H9 (cell line): ENCODE data around the gene PPIH. TPM values are rescaled to one million over a fixed set of nuclear protein-coding genes. Genes with fewer than 3 reads are reported as not detected.
"Not testable (repeated sequence)": the region's sequence is repeated elsewhere in the genome, so short reads cannot be mapped to it uniquely, and the experiment has no call there.

Experiments
- DNase-seq: peaks from one replicate; pipeline ENCODE4 v3.0.0-alpha.2; 2017
- H2AFZ ChIP-seq: one replicate; pipeline ENCODE4 v1.6.1; 2013; ENCODE audit warnings: mild to moderate bottlenecking, low read length, control low read depth, moderate library complexity
- H2AK5ac ChIP-seq: 2 replicates; pipeline ENCODE4 v1.6.1; 2013; ENCODE audit warnings: low read length, control low read depth, mixed read lengths; ENCODE audit not compliant: insufficient read length
- H2BK120ac ChIP-seq: one replicate; pipeline ENCODE4 v1.6.1; 2013; ENCODE audit warnings: low read depth, mild to moderate bottlenecking, low read length, control low read depth, inconsistent platforms; ENCODE audit not compliant: poor library complexity, severe bottlenecking
- H2BK12ac ChIP-seq: 2 replicates; pipeline ENCODE4 v1.6.1; 2013; ENCODE audit warnings: low read length, control low read depth, mixed read lengths, low read depth; ENCODE audit not compliant: insufficient read length
- H2BK15ac ChIP-seq: 2 replicates; pipeline ENCODE4 v1.6.1; 2013; ENCODE audit warnings: low read depth, low read length, control low read depth
- H2BK20ac ChIP-seq: one replicate; pipeline ENCODE4 v1.6.1; 2013; ENCODE audit warnings: low read depth, mild to moderate bottlenecking, low read length, control low read depth, inconsistent platforms; ENCODE audit not compliant: poor library complexity, severe bottlenecking
- H2BK5ac ChIP-seq: 2 replicates; pipeline ENCODE4 v1.6.1; 2013; ENCODE audit warnings: low read length, control low read depth, mixed read lengths; ENCODE audit not compliant: insufficient read length
- H3K14ac ChIP-seq: 2 replicates; pipeline ENCODE4 v1.6.1; 2013; ENCODE audit warnings: low read length, control low read depth; ENCODE audit not compliant: insufficient read depth
- H3K18ac ChIP-seq: 2 replicates; pipeline ENCODE4 v1.6.1; 2013; ENCODE audit warnings: low read depth, mild to moderate bottlenecking, mixed read lengths, low read length, control low read depth; ENCODE audit not compliant: insufficient read length
- H3K23ac ChIP-seq: 2 replicates; pipeline ENCODE4 v1.6.1; 2013; ENCODE audit warnings: low read length, control low read depth, mixed read lengths, low read depth; ENCODE audit not compliant: insufficient read length
- H3K23me2 ChIP-seq: 2 replicates; pipeline ENCODE4 v1.6.1; 2013; ENCODE audit warnings: low read depth, mild to moderate bottlenecking, mixed read lengths, low read length, control low read depth; ENCODE audit not compliant: insufficient read length, poor library complexity, severe bottlenecking
- H3K27ac ChIP-seq: 2 replicates; pipeline ENCODE4 v1.5.1; 2013; ENCODE audit warnings: low read length, control low read depth, mixed read lengths, low read depth; ENCODE audit not compliant: insufficient read length
- H3K27me3 ChIP-seq: 2 replicates; pipeline ENCODE4 v1.6.1; 2013; ENCODE audit warnings: low read length, control low read depth, inconsistent platforms; ENCODE audit not compliant: insufficient read depth
- H3K4ac ChIP-seq: 2 replicates; pipeline ENCODE4 v1.6.1; 2013; ENCODE audit warnings: low read depth, mild to moderate bottlenecking, control low read depth, inconsistent platforms, low read length, moderate library complexity
- H3K4me1 ChIP-seq: 2 replicates; pipeline ENCODE4 v1.6.1; 2013; ENCODE audit warnings: low read length, control low read depth, inconsistent platforms; ENCODE audit not compliant: insufficient read depth
- H3K4me2 ChIP-seq: 2 replicates; pipeline ENCODE4 v1.6.1; 2013; ENCODE audit warnings: low read length, control low read depth, mixed read lengths; ENCODE audit not compliant: insufficient read length, insufficient read depth
- H3K56ac ChIP-seq: 2 replicates; pipeline ENCODE4 v1.6.1; 2013; ENCODE audit warnings: low read depth, mild to moderate bottlenecking, mixed read lengths, low read length, control low read depth; ENCODE audit not compliant: insufficient read length
- H3K79me1 ChIP-seq: 2 replicates; pipeline ENCODE4 v1.6.1; 2013; ENCODE audit warnings: low read depth, mild to moderate bottlenecking, moderate library complexity, low read length, control low read depth, inconsistent platforms; ENCODE audit not compliant: insufficient read depth, poor library complexity, severe bottlenecking
- H3K79me2 ChIP-seq: 2 replicates; pipeline ENCODE4 v1.6.1; 2013; ENCODE audit warnings: low read length, control low read depth, inconsistent platforms; ENCODE audit not compliant: insufficient read depth
- H3K9ac ChIP-seq: 2 replicates; pipeline ENCODE4 v1.6.1; 2013; ENCODE audit warnings: low read length, control low read depth, mixed read lengths; ENCODE audit not compliant: insufficient read length; ENCODE audit errors: extremely low read depth
- H3K9me3 ChIP-seq: one replicate; pipeline ENCODE4 v1.6.1; 2013; ENCODE audit warnings: low read depth, low read length, inconsistent platforms; ENCODE audit not compliant: control insufficient read depth
- H3T11ph ChIP-seq: one replicate; pipeline ENCODE4 v1.6.1; 2013; ENCODE audit warnings: mild to moderate bottlenecking, low read length, control low read depth, inconsistent platforms
- H4K20me1 ChIP-seq: one replicate; pipeline ENCODE4 v1.6.1; 2013; ENCODE audit not compliant: control insufficient read depth, insufficient read length, insufficient read depth
- H4K5ac ChIP-seq: 2 replicates; pipeline ENCODE4 v1.6.1; 2013; ENCODE audit warnings: low read depth, mild to moderate bottlenecking, mixed read lengths, low read length, control low read depth; ENCODE audit not compliant: insufficient read length
- H4K8ac ChIP-seq: replicated peaks from 2 replicates; pipeline ENCODE4 v1.6.1; 2013; ENCODE audit warnings: low read length, control low read depth, mixed read lengths, low read depth; ENCODE audit not compliant: insufficient read length
- H4K91ac ChIP-seq: 2 replicates; pipeline ENCODE4 v1.6.1; 2013; ENCODE audit warnings: low read depth, mild to moderate bottlenecking, moderate library complexity, mixed read lengths, low read length, control low read depth; ENCODE audit not compliant: insufficient read length
- H3K27ac Mint-ChIP-seq, 3 experiments: 2 replicates in 2 of 3; 3 replicates in 1 of 3; pipeline ENCODE4 v1.8.0; 2020 to 2021; ENCODE audit warnings: mixed read lengths in 3 of 3, mild to moderate bottlenecking in 1 of 3, moderate library complexity in 1 of 3
- H3K27me3 Mint-ChIP-seq: 2 replicates; pipeline ENCODE4 v1.8.0; 2021; ENCODE audit warnings: low read depth, mild to moderate bottlenecking, moderate library complexity, mixed read lengths
- H3K36me3 Mint-ChIP-seq, 3 experiments: 2 replicates in 2 of 3; 3 replicates in 1 of 3; pipeline ENCODE4 v1.8.0; 2020 to 2021; ENCODE audit warnings: low read depth in 3 of 3, mixed read lengths in 3 of 3; ENCODE audit not compliant: insufficient read depth in 1 of 3
- H3K4me1 Mint-ChIP-seq, 2 experiments: 2 replicates each; pipeline ENCODE4 v1.8.0; 2020; ENCODE audit warnings: mixed read lengths in 2 of 2
- H3K4me3 Mint-ChIP-seq, 2 experiments: 2 replicates in 1 of 2; 3 replicates in 1 of 2; pipeline ENCODE4 v1.8.0; 2020 to 2021; ENCODE audit warnings: mild to moderate bottlenecking in 2 of 2, mixed read lengths in 2 of 2, moderate library complexity in 1 of 2
- H3K9me3 Mint-ChIP-seq, 2 experiments: 2 replicates in 1 of 2; 3 replicates in 1 of 2; pipeline ENCODE4 v1.8.0; 2020; ENCODE audit warnings: mild to moderate bottlenecking in 2 of 2, mixed read lengths in 2 of 2, moderate library complexity in 1 of 2
- total RNA-seq: library from RNA; stranded (reverse); gene quantifications from 2 replicates; pipeline ENCODE4 v1.2.1, GENCODE V29; 2021
- TF ChIP-seq, protein P1 (sequence below): fragments of 200-600 bp; sonication (generic); conservative IDR thresholded peaks from 3 replicates; pipeline ENCODE4 v1.8.0; 2021; ENCODE audit warnings: antibody characterized with exemption, mild to moderate bottlenecking

Gene PPIH
- total RNA-seq, 1 experiment from 2014 or later, result 89.3 TPM

DNA sequence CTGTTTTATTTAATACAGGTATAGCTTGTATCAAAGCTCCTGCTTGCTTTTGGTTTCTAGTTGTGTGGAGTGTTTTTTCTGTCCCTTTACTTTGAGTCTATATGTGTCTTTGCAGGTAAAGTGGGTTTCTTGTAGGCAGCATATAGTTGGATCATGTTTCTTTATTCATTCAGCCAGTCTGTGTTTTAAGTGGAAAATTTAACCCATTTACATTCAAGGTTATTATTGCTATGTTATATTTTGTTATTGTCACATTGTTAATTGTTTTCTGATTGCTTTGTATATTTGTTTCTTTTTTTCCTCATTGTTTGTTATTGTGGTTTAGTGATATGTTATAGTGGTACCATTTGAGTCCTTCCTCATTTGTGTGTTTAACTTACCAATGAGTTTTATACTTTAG, 55.1 kb downstream of the PPIH start:
- Histone ChIP-seq H3K4ac (no peak overlapping the region), H3K4me2 (no peak overlapping the region), H2BK120ac (no peak overlapping the region), H4K20me1 (no peaks in the 10 kb centered on the region), H3K27ac (no peak overlapping the region), H3K56ac (no peak overlapping the region), H3K23ac (no peak overlapping the region), H3K18ac (no peak overlapping the region), H2BK20ac (no peak overlapping the region), H2BK5ac (no peak overlapping the region), H2BK15ac (no peak overlapping the region), H3K9ac (no peak overlapping the region), H3K27me3 (no peaks in the 10 kb centered on the region), H2BK12ac (no peak overlapping the region), H2AFZ (no peak overlapping the region), H3K4me1 (no peaks in the 10 kb centered on the region), H3K14ac (no peak overlapping the region), H3K79me2 (no peaks in the 10 kb centered on the region; the same call in 1 of the 2 replicates), H3K23me2 (no peaks in the 10 kb centered on the region), H4K5ac (no peak overlapping the region), H4K91ac (no peak overlapping the region), H3K79me1 (peaks cover 2% of the 10 kb centered on the region), H3T11ph (no peak overlapping the region), H4K8ac (no peak overlapping the region), H3K9me3 (no peaks in the 10 kb centered on the region), H2AK5ac (no peak overlapping the region)
- Mint-ChIP-seq H3K27ac (no peak overlapping the region), H3K9me3 (peaks cover 0 to 3% of the 10 kb centered on the region in 2 experiments; a peak in 1 of 5 replicates), H3K4me3 (no peak overlapping the region), H3K4me1 (no peaks in the 10 kb centered on the region), H3K27me3 (no peaks in the 10 kb centered on the region; the same call in 1 of the 2 replicates), H3K36me3 (peaks cover 21 to 65% (median 22%) of the 10 kb centered on the region in 3 experiments)
- TF ChIP-seq, protein P1, sequence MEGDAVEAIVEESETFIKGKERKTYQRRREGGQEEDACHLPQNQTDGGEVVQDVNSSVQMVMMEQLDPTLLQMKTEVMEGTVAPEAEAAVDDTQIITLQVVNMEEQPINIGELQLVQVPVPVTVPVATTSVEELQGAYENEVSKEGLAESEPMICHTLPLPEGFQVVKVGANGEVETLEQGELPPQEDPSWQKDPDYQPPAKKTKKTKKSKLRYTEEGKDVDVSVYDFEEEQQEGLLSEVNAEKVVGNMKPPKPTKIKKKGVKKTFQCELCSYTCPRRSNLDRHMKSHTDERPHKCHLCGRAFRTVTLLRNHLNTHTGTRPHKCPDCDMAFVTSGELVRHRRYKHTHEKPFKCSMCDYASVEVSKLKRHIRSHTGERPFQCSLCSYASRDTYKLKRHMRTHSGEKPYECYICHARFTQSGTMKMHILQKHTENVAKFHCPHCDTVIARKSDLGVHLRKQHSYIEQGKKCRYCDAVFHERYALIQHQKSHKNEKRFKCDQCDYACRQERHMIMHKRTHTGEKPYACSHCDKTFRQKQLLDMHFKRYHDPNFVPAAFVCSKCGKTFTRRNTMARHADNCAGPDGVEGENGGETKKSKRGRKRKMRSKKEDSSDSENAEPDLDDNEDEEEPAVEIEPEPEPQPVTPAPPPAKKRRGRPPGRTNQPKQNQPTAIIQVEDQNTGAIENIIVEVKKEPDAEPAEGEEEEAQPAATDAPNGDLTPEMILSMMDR, result no peak
- no peak for DNase-seq

DNA sequence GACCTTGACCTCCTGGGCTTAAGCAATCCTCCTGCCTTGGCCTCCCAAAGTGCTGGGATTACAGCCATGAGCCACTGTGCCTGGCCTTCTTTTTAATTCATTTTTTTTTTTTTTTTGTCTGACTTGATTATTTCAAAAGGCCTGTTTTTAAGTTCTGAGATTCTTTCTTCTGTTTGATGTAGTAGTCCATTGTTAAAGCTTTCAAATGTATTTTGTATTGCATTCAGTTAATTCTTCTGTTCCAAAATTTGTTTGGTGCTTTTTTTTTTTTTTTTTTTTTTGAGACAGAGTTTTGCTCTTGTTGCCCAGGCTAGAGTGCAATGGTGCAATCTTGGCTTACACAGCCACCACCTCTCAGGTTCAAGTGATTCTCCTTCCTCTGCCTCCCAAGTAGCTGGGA, 56.2 kb downstream of the PPIH start:
- not testable (repeated sequence) for H3K27ac ChIP-seq, H3K18ac ChIP-seq, H3K23ac ChIP-seq, H4K5ac ChIP-seq, H2AFZ ChIP-seq, H3K23me2 ChIP-seq, H3K9me3 Mint-ChIP-seq, H3K4me2 ChIP-seq, H3K4me1 Mint-ChIP-seq, H2BK20ac ChIP-seq, H2BK15ac ChIP-seq, H3T11ph ChIP-seq, H3K27me3 ChIP-seq, H3K4me3 Mint-ChIP-seq, H2BK5ac ChIP-seq, H3K27ac Mint-ChIP-seq, H4K20me1 ChIP-seq, H3K9ac ChIP-seq, H2BK120ac ChIP-seq, H3K9me3 ChIP-seq, H3K27me3 Mint-ChIP-seq, H3K79me1 ChIP-seq, H2AK5ac ChIP-seq, H3K4me1 ChIP-seq, H3K4ac ChIP-seq, H3K56ac ChIP-seq, H4K91ac ChIP-seq, H4K8ac ChIP-seq, H3K79me2 ChIP-seq, H2BK12ac ChIP-seq, H3K14ac ChIP-seq, DNase-seq
- H3K36me3 Mint-ChIP-seq, result peaks cover 17 to 65% (median 19%) of the 10 kb centered on the region in 3 experiments
